T-helper 2 cell treated with Interferon-gamma antibody and Interleukin-4, amounts not matched to agents 5 μg/mL and 100 μg/mL, for 36 hours (primary cell): Measurements from ENCODE around the gene SPEG.
A peak's percentile ranks its signal among the peaks of the same experiment; 100 is the strongest.

Experiments
- DNase-seq: peaks from one replicate; pipeline ENCODE4 v3.0.0; 2021; ENCODE audit warnings: low spot score
- H3K27ac Mint-ChIP-seq: one replicate; pipeline ENCODE4 v1.8.0; 2021; ENCODE audit warnings: mild to moderate bottlenecking, mixed read lengths
- H3K27me3 Mint-ChIP-seq: one replicate; pipeline ENCODE4 v1.8.0; 2021; ENCODE audit warnings: low read depth, mixed read lengths
- H3K36me3 Mint-ChIP-seq: one replicate; pipeline ENCODE4 v1.8.0; 2021; ENCODE audit warnings: low read depth, mixed read lengths
- H3K4me1 Mint-ChIP-seq: one replicate; pipeline ENCODE4 v1.8.0; 2021; ENCODE audit warnings: low read depth, mixed read lengths
- H3K4me3 Mint-ChIP-seq: one replicate; pipeline ENCODE4 v1.8.0; 2022; ENCODE audit warnings: mild to moderate bottlenecking, moderate library complexity, mixed read lengths
- H3K9me3 Mint-ChIP-seq: one replicate; pipeline ENCODE4 v1.8.0; 2021; ENCODE audit warnings: mixed read lengths

The SPEG gene

DNA sequence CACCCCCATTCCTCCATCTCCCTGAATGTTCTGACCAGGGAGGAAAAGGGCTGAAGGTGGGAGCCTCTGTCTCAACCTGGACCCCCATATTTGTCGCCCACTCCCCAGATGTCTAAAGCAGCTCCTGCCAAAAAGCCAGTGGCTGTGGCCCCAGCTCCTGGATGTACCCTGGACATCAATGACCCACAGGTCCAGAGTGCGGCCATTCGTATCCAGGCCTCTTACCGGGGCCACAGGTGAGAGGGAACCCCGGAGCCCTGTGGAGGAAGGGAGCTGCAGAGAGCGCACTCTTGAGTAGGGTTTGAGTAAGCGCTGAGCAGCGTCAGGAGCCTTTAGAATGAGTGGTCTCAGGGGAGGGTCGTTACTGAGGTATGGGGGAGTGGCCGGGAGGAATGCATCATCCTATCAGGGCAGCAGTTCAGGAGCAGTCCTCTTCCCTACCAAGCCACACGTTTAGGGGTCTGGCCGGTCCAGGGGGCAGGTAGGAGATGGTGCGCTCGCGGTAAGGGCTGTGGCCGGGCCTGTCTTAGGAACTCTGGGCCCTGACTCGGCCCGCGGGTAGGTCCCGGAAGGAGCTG, 61.7 kb downstream of the SPEG start:
- Mint-ChIP-seq H3K36me3 (peaks cover 5% of the 10 kb centered on the region), H3K9me3 (no peaks in the 10 kb centered on the region), H3K27ac (no peak overlapping the region), H3K4me1 (peaks cover 26% of the 10 kb centered on the region), H3K4me3 (peak overlapping the region; percentile 33), H3K27me3 (peaks cover 47% of the 10 kb centered on the region)
- DNase-seq: no peak

DNA sequence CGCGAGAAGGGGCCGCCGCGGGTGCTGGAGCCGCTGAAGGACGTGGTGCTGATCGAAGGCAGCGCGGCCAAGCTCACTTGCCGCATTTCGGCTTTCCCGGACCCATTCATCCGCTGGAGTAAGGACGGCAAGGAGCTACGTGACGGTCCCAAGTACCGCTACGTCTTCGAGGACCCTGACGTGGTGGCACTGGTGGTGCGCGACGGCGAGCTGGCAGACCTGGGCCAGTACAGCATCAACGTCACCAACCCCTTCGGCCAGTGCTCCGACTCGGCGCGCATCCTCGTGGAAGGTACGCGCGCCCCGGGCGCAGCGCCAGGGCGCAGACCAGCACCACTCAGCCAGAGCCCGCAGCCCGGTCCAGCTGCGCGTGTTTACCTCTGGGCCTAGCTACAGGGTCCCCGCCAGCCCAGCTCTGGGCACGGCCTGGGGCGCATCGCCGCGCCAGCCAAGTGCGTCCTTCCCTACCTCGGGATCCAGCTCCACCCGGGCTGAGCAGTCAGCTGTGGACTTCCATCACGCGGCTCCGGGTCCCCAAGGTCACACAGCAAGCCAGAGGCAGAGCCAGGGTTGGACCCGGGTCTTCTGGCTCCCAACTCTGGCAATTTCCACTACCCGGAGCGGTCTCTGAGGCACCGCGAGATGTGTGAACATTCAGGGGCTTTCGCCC, 62.3 kb downstream of the SPEG start:
- peak overlapping the region; percentile 94 for H3K4me3 Mint-ChIP-seq
- DNase-seq: no peak
- peaks cover 47% of the 10 kb centered on the region for H3K27me3 Mint-ChIP-seq
- peaks cover 5% of the 10 kb centered on the region for H3K36me3 Mint-ChIP-seq
- no peak overlapping the region for H3K27ac Mint-ChIP-seq
- H3K9me3 Mint-ChIP-seq: no peaks in the 10 kb centered on the region
- peaks cover 29% of the 10 kb centered on the region for H3K4me1 Mint-ChIP-seq

DNA sequence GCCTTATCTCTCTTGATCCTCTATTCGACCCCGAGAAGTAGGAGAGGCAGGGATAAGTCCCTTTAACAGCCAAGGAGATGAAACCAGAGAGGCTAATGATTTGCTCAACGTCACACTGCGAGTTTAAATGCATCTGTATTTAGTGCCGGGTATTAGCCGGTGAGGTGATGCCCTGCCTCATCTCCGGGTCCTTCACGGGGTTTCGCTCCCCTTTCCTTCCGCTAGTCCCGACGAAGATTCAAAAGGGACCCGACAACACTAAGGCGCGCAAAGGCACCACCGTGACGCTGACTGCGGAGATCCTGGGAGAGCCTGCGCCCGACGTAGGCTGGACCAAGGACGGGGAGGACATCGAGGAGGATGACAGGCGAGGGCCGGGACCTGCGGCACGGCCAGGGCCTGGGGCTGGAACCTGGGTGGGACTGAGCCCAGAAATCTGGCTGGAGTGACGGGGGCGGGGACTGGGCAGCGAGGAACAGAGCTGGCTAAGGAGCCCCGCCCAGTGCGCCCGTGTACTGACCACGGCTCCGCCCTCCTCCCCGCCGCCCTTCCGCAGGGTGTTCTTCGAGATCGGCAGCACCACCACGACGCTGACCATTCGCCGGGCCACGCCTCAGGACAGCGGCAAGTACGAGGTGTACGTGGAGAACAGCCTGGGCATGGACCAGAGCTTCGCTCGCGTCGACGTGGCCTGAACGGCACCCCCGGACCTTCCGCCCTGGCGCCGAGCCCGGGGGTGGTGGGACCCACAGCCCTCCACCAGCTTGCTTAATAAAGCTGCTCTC, 63.0 kb downstream of the SPEG start:
- Mint-ChIP-seq H3K27me3 (peaks cover 47% of the 10 kb centered on the region), H3K4me3 (peak overlapping the region; percentile 94), H3K4me1 (peaks cover 32% of the 10 kb centered on the region), H3K27ac (no peak overlapping the region), H3K9me3 (no peaks in the 10 kb centered on the region), H3K36me3 (peaks cover 5% of the 10 kb centered on the region)
- DNase-seq: peak; percentile 58

GRCh38 chr2:219498280-219499057, 63.8 kb downstream of the SPEG start, which contains the start of gene GMPPA:
GMPPA (plus strand) TSS chr2:219498891; CDS start chr2:219499976, 1,085 bp downstream.
- peak; percentile 94 for DNase-seq
- Mint-ChIP-seq H3K4me1 (peaks cover 32% of the 10 kb centered on the region), H3K36me3 (peaks cover 6% of the 10 kb centered on the region), H3K4me3 (peak within 1 kb of the TSS; percentile 94), H3K9me3 (no peaks in the 10 kb centered on the region), H3K27ac (peak within 1 kb of the TSS; percentile 90), H3K27me3 (peaks cover 43% of the 10 kb centered on the region)

DNA sequence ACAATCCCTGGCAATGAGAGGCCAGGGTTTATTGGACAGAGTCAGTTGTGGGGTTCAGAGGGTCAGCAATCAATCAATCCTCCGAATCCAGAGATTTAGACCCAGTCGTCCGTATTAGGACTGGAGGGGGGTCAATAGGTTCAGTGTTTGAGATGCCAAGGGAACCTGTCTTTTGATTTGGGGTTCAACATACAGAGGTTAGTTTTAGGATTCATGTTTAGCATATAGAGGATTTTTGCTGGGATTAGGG, 64.3 kb downstream of the SPEG start:
- H3K4me1 Mint-ChIP-seq: peaks cover 32% of the 10 kb centered on the region
- H3K27ac Mint-ChIP-seq: peak overlapping the region; percentile 90
- peak overlapping the region; percentile 94 for H3K4me3 Mint-ChIP-seq
- H3K27me3 Mint-ChIP-seq: peaks cover 39% of the 10 kb centered on the region
- no peak for DNase-seq
- H3K36me3 Mint-ChIP-seq: peaks cover 9% of the 10 kb centered on the region
- no peaks in the 10 kb centered on the region for H3K9me3 Mint-ChIP-seq

DNA sequence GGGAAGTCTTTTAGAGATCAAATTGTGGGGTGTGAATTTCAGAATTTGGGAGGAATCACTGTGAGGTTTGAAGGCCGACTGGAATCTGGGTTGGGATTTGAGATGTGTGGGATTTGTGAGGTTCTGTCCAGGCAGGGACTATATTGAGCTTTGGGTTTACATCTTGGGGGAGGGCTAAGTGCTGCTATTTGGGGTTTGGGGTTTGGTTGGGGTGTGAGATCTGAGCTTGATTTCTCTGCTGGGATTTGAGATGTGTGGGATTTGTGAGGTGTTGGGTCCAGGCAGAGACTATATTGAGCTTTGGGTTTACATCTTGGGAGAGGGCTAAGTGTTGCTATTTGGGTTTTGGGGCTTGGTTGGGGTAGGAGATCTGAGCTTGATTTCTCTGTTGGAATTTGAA, 64.9 kb downstream of the SPEG start:
- Mint-ChIP-seq H3K27ac (peak overlapping the region; percentile 90), H3K4me3 (peak overlapping the region; percentile 94), H3K4me1 (peaks cover 32% of the 10 kb centered on the region), H3K36me3 (peaks cover 11% of the 10 kb centered on the region), H3K27me3 (peaks cover 34% of the 10 kb centered on the region), H3K9me3 (no peaks in the 10 kb centered on the region)
- no peak for DNase-seq

- H3K9me3 Mint-ChIP-seq: no peaks in the 10 kb centered on the region
- peaks cover 11% of the 10 kb centered on the region for H3K36me3 Mint-ChIP-seq
- H3K4me3 Mint-ChIP-seq: peak overlapping the region; percentile 94
- H3K27me3 Mint-ChIP-seq: peaks cover 29% of the 10 kb centered on the region
- DNase-seq: no peak
- H3K27ac Mint-ChIP-seq: peak overlapping the region; percentile 32
- H3K4me1 Mint-ChIP-seq: peaks cover 32% of the 10 kb centered on the region
Observed at GRCh38 chr2:219500135-219500534, 65.5 kb downstream of the SPEG start.

DNA sequence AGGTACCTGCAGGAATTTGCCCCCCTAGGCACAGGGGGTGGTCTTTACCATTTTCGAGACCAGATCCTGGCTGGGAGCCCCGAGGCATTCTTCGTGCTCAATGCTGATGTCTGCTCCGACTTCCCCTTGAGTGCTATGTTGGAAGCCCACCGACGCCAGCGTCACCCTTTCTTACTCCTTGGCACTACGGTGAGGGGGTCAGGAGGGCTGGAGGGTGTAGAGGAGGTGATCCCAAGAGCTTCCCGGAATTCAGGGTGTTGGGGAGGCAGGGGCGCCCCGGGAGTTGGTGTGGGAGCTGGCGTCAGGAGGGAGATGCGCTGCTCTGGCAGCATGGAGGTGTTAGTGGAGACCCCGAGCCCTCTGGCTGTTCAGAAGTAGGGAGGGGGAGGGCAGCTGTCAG, 67.2 kb downstream of the SPEG start:
- H3K36me3 Mint-ChIP-seq: peaks cover 14% of the 10 kb centered on the region
- H3K4me3 Mint-ChIP-seq: no peak overlapping the region
- H3K9me3 Mint-ChIP-seq: no peaks in the 10 kb centered on the region
- H3K27ac Mint-ChIP-seq: peak overlapping the region; percentile 8
- peaks cover 28% of the 10 kb centered on the region for H3K4me1 Mint-ChIP-seq
- no peak for DNase-seq
- H3K27me3 Mint-ChIP-seq: peaks cover 13% of the 10 kb centered on the region

DNA sequence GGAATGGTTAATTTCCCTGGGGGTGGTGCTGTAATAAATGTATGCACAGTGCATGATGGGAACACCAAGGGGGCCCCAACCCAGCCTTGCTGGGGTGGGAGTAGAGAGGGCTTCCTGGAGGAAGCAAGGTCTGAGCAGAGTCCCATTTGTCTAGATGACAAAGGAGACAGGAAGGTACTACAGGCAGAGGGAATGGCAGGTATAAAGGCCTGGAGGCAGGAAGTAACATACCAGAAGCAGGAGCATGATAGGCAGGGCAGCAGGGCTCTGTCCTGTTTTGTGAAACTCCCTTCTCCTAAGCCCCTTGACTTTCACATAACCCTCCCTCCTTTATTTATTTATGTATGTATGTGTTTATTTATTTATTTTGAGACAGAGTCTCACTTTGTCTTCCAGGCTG, 68.0 kb downstream of the SPEG start:
- Mint-ChIP-seq H3K36me3 (peaks cover 14% of the 10 kb centered on the region), H3K4me1 (peaks cover 24% of the 10 kb centered on the region), H3K4me3 (no peak overlapping the region), H3K9me3 (no peaks in the 10 kb centered on the region), H3K27ac (no peak overlapping the region), H3K27me3 (peaks cover 6% of the 10 kb centered on the region)
- no peak for DNase-seq

DNA sequence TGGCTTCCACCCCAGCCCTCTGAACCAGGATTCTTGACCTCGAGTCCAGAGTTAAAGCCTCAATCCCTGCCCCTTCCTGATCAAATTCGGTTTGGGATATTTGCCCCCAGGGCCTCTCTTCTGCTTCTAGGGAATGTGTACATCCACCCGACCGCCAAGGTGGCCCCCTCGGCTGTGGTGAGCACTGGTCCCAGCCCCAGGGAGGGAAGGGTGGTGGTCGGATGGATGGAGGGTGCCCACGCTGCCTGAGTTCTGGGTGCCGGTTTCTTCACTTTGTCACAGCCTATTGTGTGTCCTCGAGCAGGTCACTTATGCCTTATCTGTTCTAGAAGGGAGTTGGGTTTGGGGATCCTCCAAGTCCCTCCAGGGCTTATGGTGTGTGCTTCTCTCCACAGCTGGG, 70.9 kb downstream of the SPEG start:
- peaks cover 13% of the 10 kb centered on the region for H3K27me3 Mint-ChIP-seq
- peaks cover 13% of the 10 kb centered on the region for H3K4me1 Mint-ChIP-seq
- peaks cover 13% of the 10 kb centered on the region for H3K36me3 Mint-ChIP-seq
- H3K9me3 Mint-ChIP-seq: no peaks in the 10 kb centered on the region
- DNase-seq: no peak
- H3K4me3 Mint-ChIP-seq: no peak overlapping the region
- H3K27ac Mint-ChIP-seq: no peak overlapping the region

- no peak for DNase-seq
- no peaks in the 10 kb centered on the region for H3K9me3 Mint-ChIP-seq
- peaks cover 10% of the 10 kb centered on the region for H3K36me3 Mint-ChIP-seq
- no peak overlapping the region for H3K27ac Mint-ChIP-seq
- H3K4me3 Mint-ChIP-seq: no peak overlapping the region
- H3K27me3 Mint-ChIP-seq: peaks cover 20% of the 10 kb centered on the region
- peaks cover 11% of the 10 kb centered on the region for H3K4me1 Mint-ChIP-seq
Observed at GRCh38 chr2:219506153-219506801, 71.6 kb downstream of the SPEG start.

DNA sequence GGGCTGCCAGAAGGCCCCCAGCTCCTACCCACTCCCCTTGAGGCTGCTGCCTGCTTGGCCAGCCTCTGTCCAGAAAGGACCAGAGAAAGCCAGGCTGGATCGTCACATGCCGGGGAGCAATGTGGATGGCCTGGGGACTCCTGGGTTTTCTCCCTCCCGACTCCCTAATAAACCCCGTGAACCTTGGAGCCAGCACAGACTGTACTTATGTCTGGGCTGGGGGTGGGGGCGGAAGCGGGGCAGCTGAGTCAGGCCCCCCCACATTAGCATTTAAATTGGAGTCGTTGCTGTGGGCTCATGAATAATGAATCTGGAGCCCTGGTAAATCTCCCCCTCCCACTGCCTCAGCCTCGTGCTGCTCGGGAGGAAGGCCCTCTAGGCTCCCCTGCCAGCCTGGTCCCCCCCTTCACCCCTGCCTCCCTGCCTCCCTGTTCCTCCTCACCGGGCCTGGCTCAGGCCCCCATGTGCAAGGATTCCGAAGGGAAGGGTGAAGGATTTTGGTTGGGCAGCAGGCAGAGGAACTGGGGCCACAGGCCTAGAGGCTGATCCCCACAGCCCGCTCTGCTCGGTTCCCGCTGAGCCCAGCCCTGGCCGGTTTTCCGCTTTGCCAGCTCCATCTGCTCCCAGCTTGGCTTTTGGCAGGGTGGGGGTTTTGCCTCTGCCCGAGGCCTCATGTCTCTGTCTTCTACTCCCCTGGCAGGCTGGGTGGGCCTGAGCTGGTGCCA, 72.3 kb downstream of the SPEG start:
- Mint-ChIP-seq H3K4me3 (no peak overlapping the region), H3K36me3 (peaks cover 9% of the 10 kb centered on the region), H3K4me1 (peaks cover 8% of the 10 kb centered on the region), H3K9me3 (no peaks in the 10 kb centered on the region), H3K27me3 (peaks cover 26% of the 10 kb centered on the region), H3K27ac (no peak overlapping the region)
- DNase-seq: no peak
